ENCODE measurements around the gene DLX1. TPM values are rescaled to one million over a fixed set of nuclear protein-coding genes. Genes with fewer than 3 reads are reported as not detected.

The DLX1 gene
- total RNA-seq, 3 donors from 2014 or later = 0.29 TPM; not detected in 2

GRCh38 chr2:172049567-172050120, 35.7 kb upstream of the DLX1 start:
- H3K36me3 ChIP-seq = no peaks in the 10 kb centered on the region
- no peak overlapping the region for H3K27ac ChIP-seq
- intact Hi-C loops (cut with DNase I; ENCODE audit: low total_unique reads) = no loop called here
- DNase-seq (ENCODE audit: low spot score in 2 of 2) = no peak
- H3K4me3 ChIP-seq = no peak overlapping the region
- H3K4me1 ChIP-seq = no peaks in the 10 kb centered on the region
- no peaks in the 10 kb centered on the region for H3K9me3 ChIP-seq
- no peaks in the 10 kb centered on the region for H3K27me3 ChIP-seq
- no peak for TF ChIP-seq CTCF (IDR thresholded peaks at IDR 0.05)
- TF ChIP-seq POLR2A (IDR thresholded peaks at IDR 0.05) = no peak
- no peak for TF ChIP-seq POLR2AphosphoS5 (IDR thresholded peaks at IDR 0.05)

GRCh38 chr2:172050479-172051125, 34.7 kb upstream of the DLX1 start:
- H3K27ac ChIP-seq = no peak overlapping the region
- no peak for DNase-seq (ENCODE audit: low spot score in 2 of 2)
- intact Hi-C loops (cut with DNase I; ENCODE audit: low total_unique reads) = no loop called here
- H3K36me3 ChIP-seq = no peaks in the 10 kb centered on the region
- no peak for TF ChIP-seq CTCF (IDR thresholded peaks at IDR 0.05)
- TF ChIP-seq POLR2AphosphoS5 (IDR thresholded peaks at IDR 0.05) = no peak
- no peak for TF ChIP-seq POLR2A (IDR thresholded peaks at IDR 0.05)
- no peaks in the 10 kb centered on the region for H3K9me3 ChIP-seq
- H3K27me3 ChIP-seq = no peaks in the 10 kb centered on the region
- H3K4me1 ChIP-seq = no peaks in the 10 kb centered on the region
- no peak overlapping the region for H3K4me3 ChIP-seq

DNA sequence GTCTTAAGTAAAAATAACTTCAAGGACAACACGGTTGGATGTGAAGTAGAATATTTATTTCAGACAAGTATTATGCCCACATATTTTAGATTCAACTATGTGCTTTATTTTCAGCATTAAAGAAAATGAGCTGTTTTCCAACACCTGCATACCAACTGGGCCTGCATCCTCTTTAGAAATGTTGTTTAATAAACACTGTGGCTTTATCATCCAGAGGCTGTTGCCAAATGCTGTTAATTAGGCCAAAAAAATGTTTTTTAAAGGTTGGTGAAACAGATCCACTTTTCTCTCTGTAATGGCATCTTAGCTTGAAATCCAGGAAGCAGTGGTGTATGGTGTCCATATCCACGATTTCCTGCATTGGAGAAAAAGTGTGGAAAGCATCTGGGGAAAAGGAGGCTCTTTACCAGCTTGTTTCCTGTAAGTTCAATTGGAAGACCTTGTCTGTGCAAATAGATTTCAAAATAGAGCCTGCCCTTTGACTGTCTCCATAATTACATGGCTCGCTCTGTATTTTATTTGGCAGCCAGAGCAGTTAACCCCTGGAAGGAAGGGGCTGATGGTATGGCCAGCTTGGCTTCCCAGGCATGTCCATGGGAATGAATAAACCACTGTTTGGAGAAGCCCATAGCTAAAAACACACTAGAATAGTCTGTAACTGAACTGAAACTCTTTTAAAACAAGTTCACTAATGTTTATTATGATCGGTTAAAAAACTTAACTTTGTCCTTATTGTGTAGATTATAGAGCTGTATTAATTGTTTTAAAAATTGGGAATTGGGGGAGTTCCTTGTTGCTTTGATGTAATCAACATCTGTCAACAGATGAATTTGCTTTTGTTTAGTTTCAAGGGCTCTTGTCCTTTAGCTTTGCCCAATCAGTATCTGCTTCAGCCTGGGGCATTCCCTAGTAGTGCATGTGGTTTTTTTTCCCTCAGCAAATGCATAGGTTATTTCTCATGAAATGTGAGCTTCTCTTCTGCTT, 33.0 kb upstream of the DLX1 start:
- Histone ChIP-seq H3K9me3 (no peaks in the 10 kb centered on the region), H3K4me3 (no peak overlapping the region), H3K27ac (no peak overlapping the region), H3K36me3 (no peaks in the 10 kb centered on the region), H3K27me3 (no peaks in the 10 kb centered on the region), H3K4me1 (no peaks in the 10 kb centered on the region)
- intact Hi-C loops (cut with DNase I; ENCODE audit: low total_unique reads) = no loop called here
- no peak for TF ChIP-seq POLR2A (IDR thresholded peaks at IDR 0.05)
- TF ChIP-seq POLR2AphosphoS5 (IDR thresholded peaks at IDR 0.05) = no peak
- TF ChIP-seq CTCF (IDR thresholded peaks at IDR 0.05) = no peak
- no peak for DNase-seq (ENCODE audit: low spot score in 2 of 2)

GRCh38 chr2:172053486-172053885, 31.8 kb upstream of the DLX1 start:
- TF ChIP-seq POLR2AphosphoS5 (IDR thresholded peaks at IDR 0.05) = no peak
- TF ChIP-seq POLR2A (IDR thresholded peaks at IDR 0.05) = no peak
- no peak for TF ChIP-seq CTCF (IDR thresholded peaks at IDR 0.05)
- intact Hi-C loops (cut with DNase I; ENCODE audit: low total_unique reads) = no loop called here
- no peaks in the 10 kb centered on the region for H3K27me3 ChIP-seq
- no peaks in the 10 kb centered on the region for H3K4me1 ChIP-seq
- H3K9me3 ChIP-seq = no peaks in the 10 kb centered on the region
- no peak for DNase-seq (ENCODE audit: low spot score in 2 of 2)
- no peak overlapping the region for H3K27ac ChIP-seq
- H3K36me3 ChIP-seq = no peaks in the 10 kb centered on the region
- H3K4me3 ChIP-seq = no peak overlapping the region

DNA sequence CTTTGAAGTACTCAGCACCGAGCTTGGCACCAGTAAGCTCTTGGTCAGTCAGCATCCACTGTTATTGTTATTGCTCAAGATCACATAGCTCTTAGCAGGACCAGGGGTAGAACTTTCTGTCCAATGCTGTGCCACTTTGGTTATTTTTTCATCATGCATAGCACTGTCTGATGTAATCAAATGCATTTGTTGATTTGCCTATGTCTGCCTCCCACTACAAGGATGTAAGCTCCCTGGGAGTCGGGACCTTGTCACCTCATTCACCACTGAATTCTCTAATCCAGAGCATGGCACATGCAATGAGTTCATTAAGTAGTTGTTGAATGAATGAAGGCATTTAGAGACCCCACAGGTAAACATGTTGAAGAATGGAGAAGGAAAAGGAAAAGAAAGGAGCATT, 29.0 kb upstream of the DLX1 start:
- no peak overlapping the region for H3K27ac ChIP-seq
- no peaks in the 10 kb centered on the region for H3K36me3 ChIP-seq
- no peaks in the 10 kb centered on the region for H3K27me3 ChIP-seq
- TF ChIP-seq POLR2AphosphoS5 (IDR thresholded peaks at IDR 0.05) (no peak), POLR2A (IDR thresholded peaks at IDR 0.05) (no peak), CTCF (IDR thresholded peaks at IDR 0.05) (no peak)
- no peak for DNase-seq (ENCODE audit: low spot score in 2 of 2)
- no peaks in the 10 kb centered on the region for H3K4me1 ChIP-seq
- H3K9me3 ChIP-seq = no peaks in the 10 kb centered on the region
- no peak overlapping the region for H3K4me3 ChIP-seq
- intact Hi-C loops (cut with DNase I; ENCODE audit: low total_unique reads) = no loop called here

Data from breast epithelium (tissue), 4 donors.